GM21515 (cell line): ENCODE measurements around the gene BUD31.
"Not testable (repeated sequence)": the region's sequence is repeated elsewhere in the genome, so short reads cannot be mapped to it uniquely, and the experiment has no call there.

Source experiments
- ATAC-seq: cut with Tn5 transposase; IDR thresholded peaks from one replicate; pipeline ENCODE4 v1.9.1; 2021; ENCODE audit not compliant: unreplicated experiment

The BUD31 gene

DNA sequence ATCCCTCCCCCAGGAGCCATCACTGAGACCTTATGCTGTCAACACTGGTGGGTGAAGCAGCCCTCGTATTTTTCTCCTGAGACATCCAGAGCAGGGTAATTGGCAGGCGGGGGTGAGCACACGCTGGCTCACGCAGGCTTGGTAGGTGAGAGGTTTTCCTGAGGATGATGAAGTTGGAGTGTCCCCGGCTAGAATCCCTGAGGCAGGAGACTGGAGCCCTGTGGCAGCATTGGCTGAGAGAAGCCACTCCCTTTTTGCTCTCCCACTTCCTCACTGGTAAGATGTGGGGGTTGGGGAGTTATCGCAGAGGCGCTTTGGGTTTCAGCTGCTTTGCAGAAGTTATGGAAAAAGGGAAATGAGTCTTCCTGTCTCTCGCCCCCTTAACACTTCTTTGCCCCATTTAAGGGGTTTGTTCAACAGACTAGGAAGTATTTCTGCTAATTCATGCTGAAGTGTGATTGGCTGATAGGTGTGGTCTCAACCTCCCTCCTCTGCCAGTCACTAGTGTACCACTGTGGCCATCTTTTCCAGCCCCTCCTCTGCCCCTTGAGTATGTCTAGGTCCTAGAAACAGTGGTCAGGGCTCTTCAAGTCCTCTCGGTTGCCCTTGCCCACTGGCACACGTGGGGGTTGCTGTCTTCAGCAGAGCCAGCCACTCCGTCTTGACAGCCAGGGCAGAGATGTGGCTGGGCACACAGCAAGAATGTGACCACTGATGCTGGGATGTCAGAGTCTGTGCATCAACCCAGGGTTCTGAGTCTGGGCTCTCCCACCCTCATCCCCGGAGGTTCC, 28.5 kb upstream of the BUD31 start:
- peak; percentile 36 for ATAC-seq

GRCh38 chr7:99380823-99381663, 27.7 kb upstream of the BUD31 start:
- ATAC-seq: peak; percentile 62

- no peak for ATAC-seq
These were observed 27.1 kb upstream of the BUD31 start for GRCh38 chr7:99381664-99382075.

DNA sequence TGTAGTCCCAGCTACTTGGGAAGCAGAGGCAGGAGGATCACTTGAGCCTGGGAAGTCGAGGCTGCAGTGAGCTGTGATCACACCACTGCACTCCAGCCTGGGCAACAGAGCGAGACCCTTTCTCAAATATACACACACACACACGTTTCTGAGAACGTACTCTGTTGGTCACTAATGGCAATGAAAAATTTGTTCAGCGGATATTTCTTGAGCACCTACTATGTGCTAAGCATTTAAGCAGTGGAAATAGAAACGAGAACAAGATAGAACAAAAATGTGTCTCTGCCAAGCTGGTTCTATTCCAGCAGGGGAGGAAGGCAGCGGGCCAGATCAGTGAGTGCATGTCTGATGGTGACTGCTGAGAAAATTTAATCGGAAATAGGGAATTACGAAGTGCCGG, 25.6 kb upstream of the BUD31 start:
- ATAC-seq: no peak

DNA sequence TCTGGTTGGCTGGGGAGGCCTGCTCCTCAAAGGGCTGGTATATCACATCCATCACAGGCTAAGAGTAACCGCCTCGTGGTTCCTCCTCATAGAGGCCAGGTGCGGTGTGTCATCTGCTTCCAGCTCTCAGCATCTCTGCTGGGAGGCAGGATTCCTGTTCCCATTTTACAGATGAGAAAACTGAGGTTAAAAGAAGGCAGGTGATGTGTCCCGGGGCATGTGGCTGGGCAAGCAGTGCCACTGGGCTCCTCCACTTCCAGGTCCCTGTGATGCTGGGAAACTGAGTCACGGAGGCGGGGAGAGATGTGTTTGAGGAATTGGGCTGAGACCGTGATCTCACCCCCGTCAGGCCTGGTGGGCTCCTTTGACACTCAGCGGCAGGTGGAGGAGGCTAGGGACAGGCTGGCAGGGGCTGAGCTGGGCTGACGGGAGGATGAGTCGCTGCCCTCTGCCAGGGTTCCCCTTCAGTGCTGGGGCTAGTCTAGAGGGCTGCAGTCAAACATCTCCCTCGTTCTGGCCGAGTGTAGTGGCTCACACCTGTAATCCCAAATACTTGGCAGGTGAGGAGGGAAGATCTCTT, 24.9 kb upstream of the BUD31 start:
- no peak for ATAC-seq

GRCh38 chr7:99384523-99384922, 24.2 kb upstream of the BUD31 start:
- ATAC-seq: no peak

DNA sequence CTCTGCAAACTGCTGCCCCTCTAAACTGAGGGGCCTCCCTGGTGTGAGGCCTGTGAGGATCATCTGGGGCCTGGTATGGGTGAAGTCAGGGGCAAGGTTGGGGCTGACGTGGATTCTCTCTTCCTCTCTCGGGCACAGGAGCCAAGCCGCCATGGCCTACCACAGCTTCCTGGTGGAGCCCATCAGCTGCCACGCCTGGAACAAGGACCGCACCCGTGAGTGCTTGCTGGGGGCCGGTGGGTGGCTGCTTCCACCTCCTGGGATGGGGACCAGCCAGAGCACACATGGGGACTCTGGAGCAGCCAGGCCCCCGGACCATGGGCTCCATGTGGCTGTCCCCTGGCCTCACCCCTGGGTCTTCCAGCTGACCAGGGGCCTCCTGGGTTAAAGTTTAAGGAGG, 23.2 kb upstream of the BUD31 start:
- no peak for ATAC-seq

- ATAC-seq: no peak
These were observed 22.1 kb upstream of the BUD31 start for GRCh38 chr7:99386584-99387238.

GRCh38 chr7:99387239-99387635, 21.5 kb upstream of the BUD31 start:
- ATAC-seq: not testable (repeated sequence)

DNA sequence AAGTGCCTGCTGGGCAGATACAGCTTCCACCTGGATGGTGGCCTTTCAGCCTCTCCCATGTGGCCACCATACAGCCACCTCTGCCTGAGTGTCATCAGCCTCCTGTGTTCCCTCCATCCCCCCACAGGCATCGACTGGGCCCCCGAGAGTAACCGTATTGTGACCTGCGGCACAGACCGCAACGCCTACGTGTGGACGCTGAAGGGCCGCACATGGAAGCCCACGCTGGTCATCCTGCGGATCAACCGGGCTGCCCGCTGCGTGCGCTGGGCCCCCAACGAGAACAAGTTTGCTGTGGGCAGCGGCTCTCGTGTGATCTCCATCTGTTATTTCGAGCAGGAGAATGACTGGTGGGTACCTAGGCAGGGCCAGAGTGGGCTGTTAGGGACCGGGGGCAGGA, 20.9 kb upstream of the BUD31 start:
- ATAC-seq: no peak

DNA sequence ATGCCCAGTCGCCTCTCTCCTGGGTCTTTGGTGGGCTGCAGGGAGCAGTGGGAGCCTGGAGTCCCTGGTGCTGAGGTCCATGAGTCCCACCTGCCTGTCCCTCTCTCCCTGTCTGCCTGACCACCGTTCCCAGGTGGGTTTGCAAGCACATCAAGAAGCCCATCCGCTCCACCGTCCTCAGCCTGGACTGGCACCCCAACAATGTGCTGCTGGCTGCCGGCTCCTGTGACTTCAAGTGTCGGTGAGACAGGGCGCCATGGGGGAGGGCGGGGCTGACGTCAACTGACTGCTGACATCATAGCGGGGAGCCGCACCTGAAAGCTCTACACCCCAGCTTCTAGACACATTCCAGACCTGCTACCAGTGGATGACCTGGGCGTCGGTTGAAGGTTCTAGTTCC, 19.0 kb upstream of the BUD31 start:
- no peak for ATAC-seq

DNA sequence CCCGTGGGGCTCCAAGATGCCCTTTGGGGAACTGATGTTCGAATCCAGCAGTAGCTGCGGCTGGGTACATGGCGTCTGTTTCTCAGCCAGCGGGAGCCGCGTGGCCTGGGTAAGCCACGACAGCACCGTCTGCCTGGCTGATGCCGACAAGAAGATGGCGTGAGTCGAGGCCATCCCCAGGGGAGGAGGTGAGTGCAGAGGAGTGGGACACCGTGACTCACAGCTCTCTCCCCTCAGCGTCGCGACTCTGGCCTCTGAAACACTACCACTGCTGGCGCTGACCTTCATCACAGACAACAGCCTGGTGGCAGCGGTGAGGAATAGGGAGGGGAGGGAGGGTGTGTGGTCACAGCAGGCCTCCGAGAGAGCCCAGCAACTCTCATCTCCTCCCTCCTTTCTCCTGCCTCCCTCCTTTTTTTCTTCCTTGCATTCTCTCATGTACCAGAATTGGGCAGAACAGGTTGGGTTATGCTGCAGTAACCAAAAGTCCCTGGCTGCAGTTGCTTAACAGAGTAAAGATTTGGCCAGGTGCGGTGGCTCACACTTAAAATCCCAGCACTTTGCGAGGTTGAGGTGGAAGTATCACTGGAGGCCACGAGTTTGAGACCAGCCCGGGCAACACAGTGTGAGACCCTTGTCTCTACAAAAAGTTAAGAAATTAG, 17.7 kb upstream of the BUD31 start:
- ATAC-seq: no peak

DNA sequence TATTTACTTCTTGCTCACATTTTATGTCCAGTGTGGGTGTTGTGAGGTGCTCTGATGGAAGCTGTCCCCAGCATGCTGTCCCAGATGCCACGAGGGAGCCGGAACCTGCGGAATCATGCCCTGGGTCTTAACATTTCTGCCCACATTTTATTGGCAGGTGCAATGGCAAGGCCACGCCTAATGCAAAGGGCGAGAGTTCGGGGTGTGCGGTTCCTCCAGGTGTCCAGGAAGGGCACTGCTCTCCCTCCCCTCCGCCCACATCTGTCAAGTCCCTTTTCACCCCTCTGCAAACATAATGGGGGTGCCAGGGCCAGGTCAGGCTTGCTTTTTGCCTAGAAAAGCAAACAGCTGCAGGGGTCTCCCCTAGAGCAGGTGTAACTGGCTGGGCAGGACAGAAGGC, 16.7 kb upstream of the BUD31 start:
- no peak for ATAC-seq

GRCh38 chr7:99392659-99393354, 16.0 kb upstream of the BUD31 start:
- ATAC-seq: peak; percentile 50

GRCh38 chr7:99393355-99394187, 15.2 kb upstream of the BUD31 start:
- peak; percentile 2 for ATAC-seq

DNA sequence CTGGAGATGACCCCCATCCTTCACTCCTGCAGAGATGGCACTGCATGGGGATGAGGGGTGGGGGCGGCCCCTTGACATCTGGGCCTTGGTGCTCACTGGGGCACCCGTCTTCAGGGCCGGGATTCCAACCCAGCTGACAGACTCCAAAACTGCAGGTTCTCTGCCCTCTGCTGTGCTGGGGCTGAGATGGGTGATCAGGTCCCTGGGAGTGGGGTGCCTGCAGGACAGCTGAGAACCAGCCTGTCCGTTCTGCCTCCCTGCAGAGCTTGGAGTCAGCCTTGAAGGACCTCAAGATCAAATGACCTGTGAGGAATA, 14.6 kb upstream of the BUD31 start:
- no peak for ATAC-seq

- no peak for ATAC-seq
These were observed 13.0 kb upstream of the BUD31 start for GRCh38 chr7:99395616-99396327.

GRCh38 chr7:99396418-99397296, 12.1 kb upstream of the BUD31 start:
- no peak for ATAC-seq
